IMR-90 (cell line): ENCODE results near the gene TMCC1. TPM values are rescaled to one million over a fixed set of nuclear protein-coding genes. Genes with fewer than 3 reads are reported as not detected.

Source experiments
- ATAC-seq: fragments of 200-7000 bp; cut with Tn5 transposase; 2 replicates; pipeline ENCODE4 v1.9.1; 2020; ENCODE audit warnings: low read depth, mild to moderate bottlenecking, moderate library complexity
- BruUV-seq: library from RNA; stranded (reverse); fragments of 400-500 nt; replicated peaks from 2 replicates; lab custom pipeline; 2021; lab: Mats Ljungman, UMichigan
- CTCF ChIA-PET: fragments of 300-600 bp; formaldehyde crosslinking; extraction: SDS; loops from one replicate; lab custom pipeline; 2021; ENCODE audit warnings: antibody characterized with exemption; lab: Yijun Ruan, JAX
- POLR2A ChIA-PET: fragments of 300-600 bp; sonication (Branson Sonifier 250); formaldehyde crosslinking; loops from one replicate; lab custom pipeline; 2022; ENCODE audit warnings: antibody characterized with exemption; ENCODE audit not compliant: unreplicated experiment; lab: Charles Lee
- DNase-seq: peaks from one replicate; pipeline ENCODE4 v3.0.0; 2013
- H2AFZ ChIP-seq: replicated peaks from 2 replicates; pipeline ENCODE3; 2013; ENCODE audit warnings: low read length, mild to moderate bottlenecking; ENCODE audit not compliant: poor library complexity
- H2AK5ac ChIP-seq: 2 replicates; pipeline ENCODE4 v1.6.1; 2013; ENCODE audit warnings: low read depth, low read length, inconsistent platforms
- H2AK9ac ChIP-seq: replicated peaks from 2 replicates; pipeline ENCODE3; 2013; ENCODE audit warnings: mild to moderate bottlenecking, low read depth, low read length, moderate library complexity; ENCODE audit not compliant: poor library complexity
- H2BK120ac ChIP-seq: 2 replicates; pipeline ENCODE4 v1.6.1; 2013; ENCODE audit warnings: low read depth, low read length, inconsistent platforms
- H2BK15ac ChIP-seq: 3 replicates; pipeline ENCODE4 v1.6.1; 2013; ENCODE audit warnings: low read depth, low read length, inconsistent platforms
- H2BK20ac ChIP-seq: 2 replicates; pipeline ENCODE4 v1.6.1; 2013; ENCODE audit warnings: low read depth, mild to moderate bottlenecking, inconsistent platforms, low read length, moderate library complexity
- H2BK5ac ChIP-seq: 2 replicates; pipeline ENCODE4 v1.6.1; 2013; ENCODE audit warnings: mild to moderate bottlenecking, low read depth, low read length, inconsistent platforms; ENCODE audit not compliant: poor library complexity, severe bottlenecking
- H3K14ac ChIP-seq: replicated peaks from 2 replicates; pipeline ENCODE4 v1.6.1; 2013; ENCODE audit warnings: low read depth, low read length, inconsistent platforms
- H3K18ac ChIP-seq: 2 replicates; pipeline ENCODE4 v1.6.1; 2013; ENCODE audit warnings: low read depth, low read length, control low read depth
- H3K23ac ChIP-seq: 2 replicates; pipeline ENCODE4 v1.6.1; 2013; ENCODE audit warnings: low read depth, low read length, inconsistent platforms
- H3K27ac ChIP-seq: 2 replicates; pipeline ENCODE4 v1.5.1; 2013; ENCODE audit warnings: mild to moderate bottlenecking, control low read depth, low read length; ENCODE audit not compliant: insufficient read depth
- H3K27me3 ChIP-seq: 2 replicates; pipeline ENCODE4 v1.6.1; 2013; ENCODE audit warnings: low read length; ENCODE audit not compliant: control insufficient read depth, insufficient read depth
- H3K36me3 ChIP-seq: 2 replicates; pipeline ENCODE4 v1.6.1; 2013; ENCODE audit warnings: low read length, mixed read lengths; ENCODE audit not compliant: control insufficient read depth, insufficient read depth
- H3K4ac ChIP-seq: 2 replicates; pipeline ENCODE4 v1.6.1; 2013; ENCODE audit warnings: low read depth, low read length, inconsistent platforms
- H3K4me1 ChIP-seq: 2 replicates; pipeline ENCODE4 v1.6.1; 2013; ENCODE audit warnings: low read length, mixed read lengths; ENCODE audit not compliant: control insufficient read depth, insufficient read depth
- H3K4me2 ChIP-seq: 2 replicates; pipeline ENCODE4 v1.6.1; 2013; ENCODE audit warnings: low read depth, mild to moderate bottlenecking, control low read depth, low read length, moderate library complexity
- H3K4me3 ChIP-seq: 2 replicates; pipeline ENCODE4 v1.5.1; 2013; ENCODE audit warnings: low read depth, mild to moderate bottlenecking, control low read depth, low read length, moderate library complexity; ENCODE audit not compliant: insufficient read depth
- H3K56ac ChIP-seq: 2 replicates; pipeline ENCODE4 v1.6.1; 2013; ENCODE audit warnings: low read length, inconsistent platforms; ENCODE audit not compliant: insufficient read depth; ENCODE audit errors: extremely low read depth
- H3K79me1 ChIP-seq, 2 experiments: 2 replicates each; pipeline ENCODE4 v1.6.1; 2013; ENCODE audit warnings: low read length in 2 of 2, inconsistent platforms in 1 of 2, low read depth in 1 of 2
- H3K9ac ChIP-seq: 2 replicates; pipeline ENCODE4 v1.6.1; 2013; ENCODE audit warnings: low read depth, low read length, control low read depth
- H3K9me1 ChIP-seq: 2 replicates; pipeline ENCODE4 v1.6.1; 2013; ENCODE audit warnings: low read length, inconsistent platforms; ENCODE audit not compliant: insufficient read depth
- H3K9me3 ChIP-seq: 2 replicates; pipeline ENCODE4 v1.6.1; 2013; ENCODE audit warnings: low read length; ENCODE audit not compliant: control insufficient read depth, insufficient read depth
- H4K20me1 ChIP-seq: 2 replicates; pipeline ENCODE4 v1.6.1; 2013; ENCODE audit warnings: low read length, inconsistent platforms; ENCODE audit not compliant: insufficient read depth
- H4K5ac ChIP-seq: 2 replicates; pipeline ENCODE4 v1.6.1; 2013; ENCODE audit warnings: mild to moderate bottlenecking, low read depth, low read length, control low read depth
- H4K8ac ChIP-seq, 2 experiments: 2 replicates each; pipeline ENCODE4 v1.6.1; 2013; ENCODE audit warnings: low read depth in 2 of 2, low read length in 2 of 2, control low read depth in 1 of 2, inconsistent platforms in 1 of 2
- H4K91ac ChIP-seq: 2 replicates; pipeline ENCODE4 v1.6.1; 2013; ENCODE audit warnings: low read depth, low read length, inconsistent platforms; ENCODE audit not compliant: insufficient read depth
- BHLHE40 ChIP-seq: fragments of 150-350 bp; IDR thresholded peaks from 2 replicates; pipeline ENCODE4 v1.6.1; 2016; ENCODE audit warnings: mild to moderate bottlenecking, low read depth, low read length
- CEBPB ChIP-seq: IDR thresholded peaks from 2 replicates; pipeline ENCODE4 v1.6.1; 2012; ENCODE audit warnings: low read depth, low read length, improper control_type of control experiment
- CHD1 ChIP-seq: IDR thresholded peaks from 2 replicates; pipeline ENCODE4 v1.6.1; 2012; ENCODE audit warnings: low read depth, low read length, improper control_type of control experiment
- CTCF ChIP-seq: conservative IDR thresholded peaks from 2 replicates; pipeline ENCODE4 v1.5.1; 2012; ENCODE audit warnings: mild to moderate bottlenecking, low read depth, low read length, improper control_type of control experiment
- ELK1 ChIP-seq: fragments of 150-350 bp; IDR thresholded peaks from 2 replicates; pipeline ENCODE4 v1.6.1; 2016; ENCODE audit warnings: low read depth, mild to moderate bottlenecking, low read length, moderate library complexity, borderline replicate concordance
- MAFK ChIP-seq: IDR thresholded peaks from 2 replicates; pipeline ENCODE4 v1.6.1; 2012; ENCODE audit warnings: low read depth, low read length, improper control_type of control experiment
- MAZ ChIP-seq: IDR thresholded peaks from 2 replicates; pipeline ENCODE4 v1.6.1; 2012; ENCODE audit warnings: low read depth, mild to moderate bottlenecking, low read length, improper control_type of control experiment, moderate library complexity, borderline replicate concordance
- MXI1 ChIP-seq: IDR thresholded peaks from 2 replicates; pipeline ENCODE4 v1.6.1; 2012; ENCODE audit warnings: low read depth, mild to moderate bottlenecking, low read length, moderate library complexity, borderline replicate concordance
- NFE2L2 ChIP-seq: fragments of 150-350 bp; IDR thresholded peaks from 2 replicates; pipeline ENCODE4 v1.6.1; 2016; ENCODE audit warnings: low read depth, mild to moderate bottlenecking, low read length
- POLR2A ChIP-seq: IDR thresholded peaks from 2 replicates; pipeline ENCODE4 v1.6.1; 2012; ENCODE audit warnings: mild to moderate bottlenecking, low read depth, low read length
- RAD21 ChIP-seq: IDR thresholded peaks from 2 replicates; pipeline ENCODE4 v1.6.1; 2012; ENCODE audit warnings: low read length, improper control_type of control experiment
- RCOR1 ChIP-seq: IDR thresholded peaks from 2 replicates; pipeline ENCODE4 v1.6.1; 2012; ENCODE audit warnings: mild to moderate bottlenecking, low read length, improper control_type of control experiment; ENCODE audit not compliant: insufficient replicate concordance
- RFX5 ChIP-seq: IDR thresholded peaks from 2 replicates; pipeline ENCODE4 v1.8.0; 2012; ENCODE audit warnings: low read depth, mild to moderate bottlenecking, low read length, moderate library complexity
- SMC3 ChIP-seq: fragments of 150-350 bp; IDR thresholded peaks from 2 replicates; pipeline ENCODE4 v1.6.1; 2016; ENCODE audit warnings: low read depth, mild to moderate bottlenecking, antibody characterized with exemption, low read length, moderate library complexity
- USF2 ChIP-seq: fragments of 150-350 bp; IDR thresholded peaks from 2 replicates; pipeline ENCODE4 v1.6.1; 2017; ENCODE audit warnings: mild to moderate bottlenecking, antibody characterized with exemption, low read length, low read depth
- WGBS, 2 experiments: methylation state at CpG; one replicate each; pipeline versions ENCODE4 v1.1.5 to v1.1.7; 2013; ENCODE audit warnings: missing lambda C conversion rate in 2 of 2; ENCODE audit not compliant: insufficient read length in 1 of 2; ENCODE audit errors: extremely low coverage in 2 of 2; 5-methylcytosine and 5-hydroxymethylcytosine counted together
- dilution Hi-C: fragments of 300-500 bp; cut with HindIII; formaldehyde crosslinking; loops from one replicate; pipeline ENCODE4 v1.14.3; 2018; ENCODE audit warnings: low sequenced_read_pairs; ENCODE audit not compliant: unreplicated experiment
- in situ Hi-C: fragments of 300-500 bp; cut with MboI; formaldehyde crosslinking; loops from 3 replicates; pipeline ENCODE4 v1.14.3; 2019; ENCODE audit warnings: low sequenced_read_pairs, inconsistent platforms, mixed read lengths
- intact Hi-C: fragments of 100-400 bp; cut with micrococcal nuclease; formaldehyde crosslinking; loops from 2 replicates; pipeline ENCODE4 v1.10.0; 2022
- polyA plus RNA-seq, 3 experiments: library from polyadenylated mRNA; depleted of rRNA; stranded (reverse); fragments of >200 nt; gene quantifications; 2 replicates each; pipeline ENCODE4 v1.2.3, GENCODE V29; 2012; ENCODE audit warnings: low replicate concordance in 1 of 3
- total RNA-seq: library from RNA; depleted of rRNA; stranded (reverse); fragments of >200 nt; gene quantifications from 2 replicates; pipeline ENCODE4 v1.2.3, GENCODE V29; 2012

TMCC1 gene
- total and polyA plus RNA-seq, 2 of the 4 experiments (the other 2 are of a cell fraction): 5.0 to 7.3 TPM

- Histone ChIP-seq H2BK120ac (peak overlapping the region; percentile 61; the same call in 1 of the 2 replicates), H2AFZ (no peak overlapping the region), H4K91ac (no peak overlapping the region; the same call in 1 of the 2 replicates), H2AK5ac (peak overlapping the region; percentile 62; the same call in 1 of the 2 replicates), H3K4me1 (peaks cover 30% of the 10 kb centered on the region), H3K56ac (no peak overlapping the region), H3K27me3 (no peaks in the 10 kb centered on the region), H3K9me1 (peaks cover 10% of the 10 kb centered on the region; the same call in 1 of the 2 replicates), H2BK15ac (peak overlapping the region; percentile 30; the same call in 1 of the 3 replicates), H2AK9ac (no peak overlapping the region), H3K36me3 (no peaks in the 10 kb centered on the region), H3K4me3 (no peak overlapping the region), H4K20me1 (peaks cover 5% of the 10 kb centered on the region; the same call in 1 of the 2 replicates), H3K4ac (peak overlapping the region; percentile 16; the same call in 1 of the 2 replicates), H3K9me3 (no peaks in the 10 kb centered on the region), H2BK20ac (peak overlapping the region; percentile 71), H3K23ac (0 out of 2 replicates have a peak overlapping the region, but pooled peaks have one; percentile 51), H3K79me1 (peaks cover 0 to 19% of the 10 kb centered on the region in 2 experiments; a peak in 2 of 4 replicates), H4K8ac (no peak overlapping the region), H3K9ac (no peak overlapping the region), H3K4me2 (no peak overlapping the region), H2BK5ac (no peak overlapping the region), H4K5ac (no peak overlapping the region), H3K27ac (no peak overlapping the region), H3K14ac (no peak overlapping the region), H3K18ac (peak overlapping the region; percentile 38; the same call in 1 of the 2 replicates)
- no CpG with 5 or more reads among the region's 1 CpG for WGBS, 2 experiments
- ATAC-seq (no peak), DNase-seq (no peak)
- intact Hi-C loops: loop anchor here (5.0 kb wide), 1 partner anchor 74 kb away; no protein-coding TSS in a partner anchor
- TF ChIP-seq ELK1 (no peak), NFE2L2 (no peak), CEBPB (no peak), RCOR1 (no peak), SMC3 (no peak), POLR2A (no peak), MAFK (no peak), MXI1 (no peak), MAZ (no peak), CTCF (no peak), RFX5 (no peak), BHLHE40 (no peak), USF2 (no peak), RAD21 (no peak), CHD1 (no peak)
- in situ Hi-C loops: loop anchor here (5.0 to 10.0 kb wide), 2 partner anchors 169 to 282 kb away; no protein-coding TSS in a partner anchor
- dilution Hi-C loops: no loop called here
- ChIA-PET POLR2A (no interaction called here), CTCF (no interaction called here)
- BruUV-seq: no TSS peak
Measured at GRCh38 chr3:129653019-129653418, 240.5 kb downstream of the TMCC1 start.
